HG03342 (cell line): ENCODE results near the gene PCLO.
"Not testable (repeated sequence)": the region's sequence is repeated elsewhere in the genome, so short reads cannot be mapped to it uniquely, and the experiment has no call there.

Source experiments
- ATAC-seq: cut with Tn5 transposase; IDR thresholded peaks from one replicate; pipeline ENCODE4 v1.9.1; 2021; ENCODE audit warnings: mild to moderate bottlenecking, moderate library complexity; ENCODE audit not compliant: unreplicated experiment

PCLO gene

DNA sequence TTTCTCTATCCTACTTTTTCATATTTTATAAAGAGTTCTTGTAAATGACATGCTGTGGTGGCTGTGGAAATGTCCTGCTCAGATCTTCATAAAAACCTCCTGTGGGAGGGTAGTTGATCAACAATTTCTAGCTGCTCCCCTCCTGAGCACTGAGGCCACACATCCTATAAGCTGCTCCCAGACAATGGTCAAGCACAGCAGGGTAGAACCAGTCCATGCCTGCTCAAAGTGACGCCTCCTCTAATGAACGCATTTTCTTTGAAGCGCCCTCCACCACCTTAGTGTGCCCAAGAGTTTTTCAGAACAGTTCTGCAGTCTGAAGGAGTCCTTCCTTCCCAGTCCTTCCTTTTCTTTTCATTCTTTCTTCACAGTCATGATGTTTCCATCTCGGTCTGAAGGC, 420.5 kb downstream of the PCLO start:
- ATAC-seq: no peak

DNA sequence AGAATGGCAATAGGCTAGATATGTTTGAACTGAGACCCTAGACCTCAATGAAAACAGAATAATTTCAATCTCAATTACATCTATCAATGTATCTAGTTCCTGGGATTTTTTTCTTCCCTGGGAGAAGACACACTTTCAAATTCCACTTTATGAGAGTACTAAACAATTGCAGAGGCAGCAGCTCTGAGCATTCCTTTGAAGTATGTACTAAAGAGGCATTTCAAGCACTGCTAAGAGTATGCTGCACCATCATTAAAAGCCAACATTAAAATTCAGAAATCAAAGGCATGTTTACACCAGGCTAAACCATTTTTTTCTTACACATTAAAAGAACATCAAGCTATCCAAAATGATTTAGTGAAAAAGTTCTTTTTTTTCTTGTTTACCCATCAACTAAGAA, 421.2 kb downstream of the PCLO start:
- ATAC-seq: no peak

DNA sequence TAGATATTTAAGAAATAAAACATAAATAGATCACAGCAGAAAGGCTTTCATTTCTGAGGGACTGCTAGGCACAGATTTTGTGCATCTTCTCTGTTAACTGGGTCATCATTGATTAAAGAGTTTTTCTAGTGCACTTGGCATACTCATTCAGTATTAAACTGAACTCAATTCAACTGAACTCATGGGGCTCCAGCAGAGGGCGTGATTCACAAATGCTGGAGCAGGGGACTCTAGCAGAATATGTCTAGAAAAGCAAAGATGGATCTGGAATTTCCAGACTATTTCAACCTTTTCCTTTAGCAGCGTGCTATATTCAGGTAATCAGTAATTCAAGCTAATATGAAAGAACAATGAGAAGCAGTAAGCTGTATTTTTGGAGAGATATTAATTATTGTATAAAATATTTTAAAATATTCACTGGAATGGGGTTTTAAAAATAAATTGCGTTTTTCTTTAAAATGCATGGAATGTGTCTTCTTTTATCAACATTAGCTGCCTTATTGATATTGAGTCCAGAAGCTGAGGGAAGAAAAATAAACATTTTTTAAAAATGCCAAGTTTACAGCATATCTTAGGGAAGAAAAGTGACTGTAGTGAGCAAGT, 422.3 kb downstream of the PCLO start:
- peak; percentile 61 for ATAC-seq

DNA sequence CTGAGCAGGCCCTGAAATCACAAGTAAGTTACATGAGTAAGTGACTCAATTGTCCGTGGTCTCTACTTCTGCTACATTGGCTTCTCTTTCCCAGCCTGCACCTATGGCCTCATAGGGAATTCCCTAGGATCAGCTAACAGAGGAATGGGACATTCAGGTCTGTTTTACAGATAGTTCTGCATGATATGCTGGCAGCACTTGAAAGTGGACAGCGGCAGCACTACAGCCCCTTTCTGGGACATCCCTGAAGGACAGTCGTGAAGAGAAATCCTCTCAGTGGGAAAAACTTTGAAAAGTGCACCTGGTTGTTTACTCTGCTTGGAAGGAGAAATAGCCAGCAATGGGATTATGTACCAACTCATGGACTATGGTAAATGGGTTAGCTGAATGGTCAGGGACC, 426.1 kb downstream of the PCLO start:
- no peak for ATAC-seq

DNA sequence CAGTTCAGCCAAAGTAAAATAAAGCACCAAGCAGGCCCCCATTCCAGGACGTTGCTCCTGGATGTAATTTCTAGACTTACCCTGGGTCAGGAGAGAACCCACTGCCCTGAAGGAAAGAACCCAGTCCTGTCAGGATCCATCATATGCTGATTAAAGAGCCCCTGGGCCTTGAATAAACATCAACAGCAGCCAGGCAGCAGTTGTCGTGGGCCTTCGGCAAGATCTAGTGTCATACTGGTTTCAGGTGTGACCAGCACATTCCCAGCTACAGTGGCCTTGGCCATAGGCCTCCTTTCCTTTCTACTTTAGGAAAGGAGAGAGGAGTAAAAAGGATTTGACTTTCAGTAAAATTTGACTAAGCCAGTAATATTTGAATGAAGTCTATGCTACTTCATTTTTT, 430.0 kb downstream of the PCLO start:
- no peak for ATAC-seq

DNA sequence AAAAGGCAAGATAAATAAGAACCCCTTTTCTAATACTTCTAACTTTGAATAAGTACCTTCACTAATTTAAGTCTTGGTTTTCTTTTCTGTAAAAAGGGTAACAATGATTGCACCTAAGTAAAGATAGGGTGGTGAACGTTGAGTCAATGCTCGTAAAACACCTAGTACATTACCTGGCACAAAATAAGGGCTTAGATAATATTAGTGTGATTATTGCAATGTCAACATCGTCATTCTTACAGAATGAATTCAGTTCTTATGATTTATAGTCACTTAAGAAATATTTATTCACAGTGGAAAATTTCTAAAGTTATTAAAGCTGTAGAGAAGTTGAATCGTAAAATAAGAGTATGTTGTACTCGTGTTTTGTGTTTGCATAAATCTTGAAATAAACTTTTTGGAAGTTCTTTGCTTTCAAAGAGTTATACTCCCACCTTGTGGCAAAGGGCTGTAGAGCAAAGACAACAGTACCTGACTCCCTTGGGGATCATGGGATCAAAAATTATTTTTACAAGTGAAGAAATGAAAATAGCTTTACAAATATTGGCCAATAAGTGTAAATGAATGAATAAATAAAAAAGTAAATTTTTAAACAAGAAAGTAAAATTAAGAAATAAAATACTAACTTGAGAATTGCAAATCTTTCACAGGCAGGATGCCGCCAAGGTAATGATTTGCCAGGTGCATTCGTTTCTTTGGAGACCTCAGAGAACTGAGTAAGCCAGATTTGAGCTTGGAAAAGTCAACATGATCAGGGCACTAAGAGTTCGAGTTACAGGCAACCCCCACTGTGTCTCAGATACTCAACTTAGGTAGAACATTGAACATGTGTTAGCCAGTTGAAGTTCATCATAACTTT, 433.3 kb downstream of the PCLO start:
- ATAC-seq: no peak

DNA sequence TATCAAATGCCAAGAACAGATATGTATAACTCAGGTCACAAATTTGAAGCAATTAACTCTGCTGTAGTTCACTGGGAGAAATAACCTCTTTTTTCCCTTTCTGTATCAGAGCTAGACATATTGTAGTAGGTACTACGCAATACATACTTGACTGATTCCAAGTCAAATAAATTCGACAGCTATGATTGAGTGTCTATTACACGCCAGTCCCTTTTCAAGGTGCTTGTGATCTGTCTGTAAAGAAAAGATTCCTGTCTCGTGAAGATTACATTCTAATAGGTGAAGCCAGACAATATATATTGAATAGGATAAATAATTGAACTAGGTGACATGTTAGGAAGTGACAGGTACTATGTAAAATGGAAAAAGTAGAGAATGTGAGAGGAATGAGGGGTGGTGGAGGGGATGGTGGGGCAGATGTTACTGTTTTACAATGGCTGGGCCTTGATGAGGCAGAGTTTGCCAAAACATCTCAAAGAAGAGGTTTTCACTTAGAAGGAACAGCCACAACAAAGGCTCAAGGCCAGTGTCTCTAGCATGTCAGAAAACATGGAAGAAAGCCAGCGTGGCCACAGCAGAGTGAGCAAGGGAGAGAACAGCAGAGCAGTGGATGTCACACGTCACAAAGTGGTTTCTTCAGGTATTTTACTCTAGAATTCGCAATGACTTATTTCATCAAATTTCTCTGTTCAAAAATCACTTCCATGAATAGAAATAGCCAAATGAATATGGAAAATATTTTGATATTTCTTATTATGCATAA, 436.5 kb downstream of the PCLO start:
- ATAC-seq: no peak

DNA sequence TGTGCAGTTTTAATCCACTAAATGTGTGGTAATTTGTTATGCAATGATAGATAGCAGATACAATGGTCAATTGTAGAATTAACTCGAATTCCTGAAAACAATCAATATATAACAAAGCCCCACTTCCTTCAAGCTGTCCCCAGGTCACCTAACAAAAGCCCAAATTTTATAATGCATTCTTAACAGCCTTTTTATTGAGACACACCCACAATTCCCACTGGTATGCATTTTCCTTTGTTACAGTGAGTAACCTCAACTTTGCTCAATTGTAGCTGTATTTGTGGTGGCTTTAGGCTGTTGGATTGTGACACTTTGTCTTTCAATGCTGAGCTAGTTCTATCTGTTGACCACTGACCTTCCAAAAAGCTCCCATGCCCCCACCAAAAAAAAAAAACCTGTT, 439.3 kb downstream of the PCLO start:
- no peak for ATAC-seq

DNA sequence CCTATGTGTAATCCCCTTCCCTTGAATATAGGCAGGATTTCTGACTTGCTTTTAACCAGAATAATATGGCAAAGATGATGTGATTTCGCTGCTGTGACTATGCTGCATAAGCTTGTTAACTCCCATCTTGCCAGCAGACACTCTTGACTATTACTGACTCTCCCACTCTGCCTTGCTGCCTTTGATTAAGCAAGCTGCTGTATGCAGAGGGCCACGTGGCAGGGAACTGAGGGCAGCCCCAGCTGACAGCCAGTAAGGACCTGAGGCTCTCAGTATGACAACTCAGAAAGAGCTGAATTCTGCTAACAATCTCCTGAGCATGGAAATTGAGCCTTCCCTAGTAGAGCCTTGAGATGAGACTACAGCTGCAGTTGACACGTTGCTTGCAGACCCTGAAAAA, 439.7 kb downstream of the PCLO start:
- ATAC-seq: no peak

DNA sequence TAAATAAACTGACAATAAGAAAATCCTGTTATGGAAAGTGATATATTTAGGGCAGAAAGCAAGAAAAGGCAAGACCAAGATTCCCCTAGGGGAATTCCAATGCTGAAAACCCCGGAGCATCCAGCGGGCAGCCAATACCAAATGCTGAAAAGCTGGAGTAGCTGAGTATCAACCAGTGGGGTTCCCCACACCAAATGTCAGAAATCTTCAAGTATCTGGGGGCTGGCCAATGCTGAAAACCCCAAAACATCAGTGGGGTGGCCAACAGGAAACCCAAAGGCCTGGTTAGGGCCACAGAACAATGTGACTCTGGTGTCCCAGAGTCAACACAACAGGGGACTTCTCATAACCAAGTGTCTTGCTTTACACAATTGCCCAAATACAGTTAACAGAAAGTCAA, 447.3 kb downstream of the PCLO start:
- no peak for ATAC-seq

DNA sequence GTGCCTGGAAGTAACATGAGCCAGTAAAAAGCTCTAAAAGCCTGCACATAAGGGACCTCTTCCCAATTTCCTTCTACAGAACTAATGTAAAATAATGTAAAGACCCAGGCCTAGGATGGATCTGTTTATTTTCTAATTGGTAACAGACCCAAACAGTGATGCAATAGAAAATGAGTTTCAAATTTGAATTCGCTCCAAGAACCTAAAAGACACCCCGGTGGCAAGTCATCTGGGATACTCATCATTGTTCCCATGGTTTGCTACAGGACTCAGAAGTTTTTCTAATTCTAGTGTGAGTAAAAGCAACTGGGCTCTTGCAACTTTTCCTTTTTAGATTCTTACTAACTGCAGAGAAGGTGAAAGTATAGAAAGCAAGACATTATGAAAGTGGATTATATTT, 447.8 kb downstream of the PCLO start:
- no peak for ATAC-seq

DNA sequence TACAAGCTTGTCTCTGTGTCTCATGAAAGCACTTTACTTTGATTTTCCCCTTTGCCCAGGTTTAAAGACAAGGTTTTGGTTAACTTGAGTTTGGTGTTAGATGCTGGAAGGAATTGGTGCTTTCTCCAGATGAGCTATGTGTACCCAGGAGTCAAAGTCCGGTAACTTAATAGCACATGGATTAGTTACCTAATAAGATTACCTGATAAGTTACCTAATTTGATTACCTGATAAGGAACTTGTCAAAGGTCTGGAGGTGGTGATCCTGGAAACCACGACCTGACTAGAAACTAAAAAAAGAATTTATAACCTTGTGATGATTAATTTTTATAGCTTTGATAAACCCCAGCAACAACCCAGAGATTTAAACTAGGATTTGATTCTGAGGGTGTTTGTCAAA, 449.2 kb downstream of the PCLO start:
- no peak for ATAC-seq

DNA sequence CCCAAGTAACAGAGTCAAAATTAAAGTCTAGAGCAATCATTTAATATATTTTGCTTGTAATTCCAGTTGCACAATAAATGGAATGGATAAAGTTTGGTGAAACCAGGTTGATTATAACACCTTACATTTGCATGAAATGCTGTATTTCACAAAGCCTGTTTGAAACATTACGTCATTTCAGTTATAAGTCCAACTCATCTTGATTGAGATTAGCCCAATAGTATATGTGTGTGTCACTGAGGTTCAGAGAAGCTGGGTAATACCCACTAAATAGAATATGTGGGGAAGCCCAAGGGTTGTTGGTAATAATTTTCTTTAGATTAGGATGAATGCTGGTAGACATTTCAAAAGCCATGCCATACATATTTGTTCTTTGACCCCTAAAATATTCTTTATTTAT, 456.3 kb downstream of the PCLO start:
- not testable (repeated sequence) for ATAC-seq

DNA sequence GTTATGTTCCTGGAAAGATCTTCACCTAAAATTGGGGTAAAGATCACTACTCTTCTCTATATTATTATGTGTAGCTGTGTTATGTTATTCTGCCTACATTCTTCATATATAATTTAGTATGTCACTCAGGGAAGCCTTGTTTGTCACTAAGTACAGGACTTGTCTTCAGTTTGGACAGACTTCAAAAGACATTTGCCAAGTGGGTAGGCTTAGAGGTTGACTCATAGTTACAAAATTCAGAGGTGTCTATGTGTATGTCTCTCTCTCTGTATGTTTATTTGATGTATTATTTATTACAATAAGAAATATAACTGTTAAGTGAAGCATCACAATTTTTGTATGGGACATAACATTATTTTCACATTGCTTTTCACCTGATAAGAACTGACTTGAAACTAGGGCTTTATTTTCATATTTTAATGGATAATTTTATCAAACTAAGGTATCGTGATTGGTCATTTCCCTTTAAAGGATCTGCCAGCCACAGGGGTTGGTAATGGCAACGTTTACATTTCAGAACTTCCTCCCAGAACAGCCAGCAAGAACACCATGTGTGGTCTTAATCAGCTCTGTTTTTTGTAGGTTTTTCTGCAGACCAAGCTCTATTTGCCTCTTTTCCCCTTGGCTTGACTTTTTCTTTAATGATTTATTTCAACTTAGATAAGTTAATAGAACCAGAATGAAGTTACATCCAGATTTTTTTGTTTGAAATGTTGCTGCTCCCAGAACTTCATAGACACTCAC, 457.0 kb downstream of the PCLO start:
- no peak for ATAC-seq

DNA sequence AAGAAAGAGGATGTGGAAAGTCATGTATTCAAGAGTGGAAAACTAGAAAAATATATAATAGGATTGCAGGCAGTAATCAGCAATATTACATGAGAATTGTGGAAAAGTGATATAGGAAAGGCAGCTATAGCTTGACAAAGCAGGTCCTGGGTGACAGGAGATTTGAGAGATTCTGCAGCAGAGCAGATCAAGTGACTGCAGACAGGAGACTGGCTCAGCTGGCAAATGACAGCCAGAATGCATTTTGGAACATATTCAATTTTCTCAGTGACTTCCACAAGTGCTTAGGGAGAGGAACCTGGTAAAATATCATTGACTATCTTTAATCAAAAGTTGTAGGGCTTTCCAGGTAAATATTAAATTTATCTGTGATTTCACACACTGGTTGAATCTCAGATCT, 458.6 kb downstream of the PCLO start:
- no peak for ATAC-seq
